Transverse colon (tissue), 4 donors: ENCODE measurements around the gene CECR2.

Source experiments
- POLR2A ChIP-seq: fragments of 450-650 bp; IDR thresholded peaks from one replicate; pipeline ENCODE4 v1.6.1; 2016; ENCODE audit warnings: antibody characterized with exemption, mild to moderate bottlenecking, moderate library complexity
- POLR2AphosphoS5 ChIP-seq, 3 donors: sonication (generic); formaldehyde crosslinking; IDR thresholded peaks; one replicate each; pipeline ENCODE4 v1.6.1; 2016; ENCODE audit warnings: antibody characterized with exemption in 3 of 3
- TF ChIP-seq, protein P1 (sequence below), 5 experiments: fragments of 200-600 bp in 3 of 5; fragments of 450-650 bp in 2 of 5; sonication (generic) in 3 of 5; IDR thresholded peaks; 1 replicate in 2 of 5; 2 replicates in 3 of 5; pipeline ENCODE4 v1.5.1; 2016 to 2017; ENCODE audit warnings: antibody characterized with exemption in 5 of 5, inconsistent platforms in 3 of 5, mild to moderate bottlenecking in 2 of 5, moderate library complexity in 1 of 5

DNA sequence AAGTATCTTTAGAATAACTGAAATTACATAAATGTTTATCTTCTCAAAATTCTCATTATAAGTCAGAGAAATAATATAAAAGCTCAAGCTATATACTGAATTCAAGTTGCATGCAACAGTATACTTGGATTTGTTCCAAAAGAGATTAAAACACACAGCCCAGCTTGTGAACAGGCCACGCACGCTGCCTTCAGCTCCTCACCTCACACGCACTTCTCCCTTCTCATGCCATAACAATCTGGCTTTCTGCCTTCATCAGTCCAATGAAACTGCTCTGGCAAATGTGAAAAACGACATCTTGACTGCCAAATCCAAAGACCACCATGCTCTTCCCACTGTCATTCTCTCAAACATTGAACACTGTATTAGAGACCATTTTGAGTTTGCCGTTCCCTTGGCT is 237.2 kb downstream of the CECR2 start:
- TF ChIP-seq POLR2AphosphoS5 (IDR thresholded peaks at IDR 0.05) (peak in 1 of 3 donors; percentile 69), POLR2A (no peak)
- TF ChIP-seq, protein P1, sequence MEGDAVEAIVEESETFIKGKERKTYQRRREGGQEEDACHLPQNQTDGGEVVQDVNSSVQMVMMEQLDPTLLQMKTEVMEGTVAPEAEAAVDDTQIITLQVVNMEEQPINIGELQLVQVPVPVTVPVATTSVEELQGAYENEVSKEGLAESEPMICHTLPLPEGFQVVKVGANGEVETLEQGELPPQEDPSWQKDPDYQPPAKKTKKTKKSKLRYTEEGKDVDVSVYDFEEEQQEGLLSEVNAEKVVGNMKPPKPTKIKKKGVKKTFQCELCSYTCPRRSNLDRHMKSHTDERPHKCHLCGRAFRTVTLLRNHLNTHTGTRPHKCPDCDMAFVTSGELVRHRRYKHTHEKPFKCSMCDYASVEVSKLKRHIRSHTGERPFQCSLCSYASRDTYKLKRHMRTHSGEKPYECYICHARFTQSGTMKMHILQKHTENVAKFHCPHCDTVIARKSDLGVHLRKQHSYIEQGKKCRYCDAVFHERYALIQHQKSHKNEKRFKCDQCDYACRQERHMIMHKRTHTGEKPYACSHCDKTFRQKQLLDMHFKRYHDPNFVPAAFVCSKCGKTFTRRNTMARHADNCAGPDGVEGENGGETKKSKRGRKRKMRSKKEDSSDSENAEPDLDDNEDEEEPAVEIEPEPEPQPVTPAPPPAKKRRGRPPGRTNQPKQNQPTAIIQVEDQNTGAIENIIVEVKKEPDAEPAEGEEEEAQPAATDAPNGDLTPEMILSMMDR (IDR thresholded peaks at IDR 0.05), result no peak
